A673 (cell line): ENCODE measurements around the gene FNDC3B. TPM values are rescaled to one million over a fixed set of nuclear protein-coding genes. Genes with fewer than 3 reads are reported as not detected.

Experiments
- BruUV-seq: library from RNA; stranded (reverse); fragments of 400-500 nt; replicated peaks from 2 replicates; lab custom pipeline; 2021; lab: Mats Ljungman, UMichigan
- CTCF ChIA-PET: fragments of 300-600 bp; sonication (Branson Sonifier 250); formaldehyde crosslinking; loops from one replicate; lab custom pipeline; 2022; ENCODE audit warnings: antibody characterized with exemption; lab: Charles Lee
- POLR2A ChIA-PET: fragments of 300-600 bp; sonication (Branson Sonifier 250); formaldehyde crosslinking; loops from one replicate; lab custom pipeline; 2022; ENCODE audit warnings: antibody characterized with exemption; ENCODE audit not compliant: low non-redundant PET; lab: Charles Lee
- DNase-seq: peaks from one replicate; pipeline ENCODE4 v3.0.0-alpha.2; 2015; ENCODE audit warnings: low spot score
- H3K27ac ChIP-seq: fragments of 200-600 bp; sonication (generic); 2 replicates; pipeline ENCODE4 v1.5.1; 2016; ENCODE audit warnings: mixed run types, low read depth, mild to moderate bottlenecking, mixed read lengths, antibody characterized with exemption, low read length; ENCODE audit not compliant: poor library complexity, severe bottlenecking
- H3K27me3 ChIP-seq: fragments of 200-600 bp; sonication (generic); replicated peaks from 2 replicates; pipeline ENCODE4 v1.6.1; 2017; ENCODE audit warnings: mixed run types, low read depth, mild to moderate bottlenecking, mixed read lengths, antibody characterized with exemption, low read length; ENCODE audit not compliant: insufficient read depth, poor library complexity
- H3K36me3 ChIP-seq: fragments of 200-600 bp; sonication (generic); 2 replicates; pipeline ENCODE4 v1.6.1; 2016; ENCODE audit warnings: mixed run types, mild to moderate bottlenecking, mixed read lengths, antibody characterized with exemption, low read length; ENCODE audit not compliant: insufficient read depth, poor library complexity, severe bottlenecking
- H3K4me1 ChIP-seq: fragments of 200-600 bp; sonication (generic); 2 replicates; pipeline ENCODE4 v1.6.1; 2017; ENCODE audit warnings: mixed run types, mild to moderate bottlenecking, mixed read lengths, antibody characterized with exemption, low read length; ENCODE audit not compliant: insufficient read depth, poor library complexity, severe bottlenecking
- H3K4me3 ChIP-seq: fragments of 200-600 bp; sonication (generic); 2 replicates; pipeline ENCODE4 v1.5.1; 2016; ENCODE audit warnings: low read depth, mixed run types, mild to moderate bottlenecking, mixed read lengths, low read length; ENCODE audit not compliant: poor library complexity, severe bottlenecking
- H3K9me3 ChIP-seq: fragments of 200-600 bp; sonication (generic); 2 replicates; pipeline ENCODE4 v1.6.1; 2016; ENCODE audit warnings: mixed run types, low read depth, mild to moderate bottlenecking, mixed read lengths, antibody characterized with exemption, low read length; ENCODE audit not compliant: poor library complexity, severe bottlenecking
- CTCF ChIP-seq: fragments of 300-800, 200-600 bp; sonication (generic); conservative IDR thresholded peaks from 2 replicates; pipeline ENCODE4 v1.5.1; 2017; ENCODE audit warnings: low read depth, mild to moderate bottlenecking, antibody characterized with exemption, low read length, moderate library complexity, mixed read lengths
- EZH2 ChIP-seq: fragments of 200-600 bp; sonication (generic); IDR thresholded peaks from 2 replicates; pipeline ENCODE4 v1.6.1; 2017; ENCODE audit warnings: borderline replicate concordance, low read depth, mild to moderate bottlenecking, mixed read lengths, antibody characterized with exemption, low read length; ENCODE audit not compliant: poor library complexity, severe bottlenecking
- intact Hi-C: fragments of 100-400 bp; cut with micrococcal nuclease; formaldehyde crosslinking; loops from one replicate; pipeline ENCODE4 v1.10.0; 2022; ENCODE audit not compliant: unreplicated experiment
- total RNA-seq: library from RNA; stranded (reverse); gene quantifications from 2 replicates; pipeline ENCODE4 v1.2.3, GENCODE V29; 2021

FNDC3B gene
- total RNA-seq, 1 experiment from 2014 or later = 50.8 TPM

- intact Hi-C loops = no loop called here
- Histone ChIP-seq H3K27ac (no peak overlapping the region), H3K4me1 (peaks cover 25% of the 10 kb centered on the region), H3K4me3 (no peak overlapping the region), H3K27me3 (no peaks in the 10 kb centered on the region), H3K9me3 (no peaks in the 10 kb centered on the region), H3K36me3 (no peaks in the 10 kb centered on the region)
- CTCF ChIA-PET = no interaction called here
- no TSS peak for BruUV-seq
- no peak for DNase-seq
- TF ChIP-seq EZH2 = no peak
- no peak for TF ChIP-seq CTCF
- POLR2A ChIA-PET = no interaction called here
Observed at GRCh38 chr3:172098698-172099494, 59.5 kb downstream of the FNDC3B start.

DNA sequence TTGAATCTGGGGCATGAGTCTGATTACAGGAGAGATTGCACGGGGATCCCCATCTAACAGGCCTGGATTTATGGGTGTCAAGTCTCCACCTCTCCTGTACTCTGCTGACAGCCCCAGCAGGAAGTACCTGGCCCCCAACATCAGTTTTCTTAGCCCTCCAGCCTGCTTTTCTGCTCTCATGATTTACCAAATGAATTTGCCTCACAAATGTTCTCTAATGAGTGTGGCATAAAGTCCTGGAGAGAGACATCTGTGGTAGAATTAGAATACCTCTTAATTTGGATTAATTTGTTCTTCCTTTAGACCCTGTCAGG is 60.1 kb downstream of the FNDC3B start:
- Histone ChIP-seq H3K27me3 (no peaks in the 10 kb centered on the region), H3K36me3 (no peaks in the 10 kb centered on the region), H3K4me3 (no peak overlapping the region), H3K27ac (no peak overlapping the region), H3K4me1 (peaks cover 31% of the 10 kb centered on the region), H3K9me3 (no peaks in the 10 kb centered on the region)
- POLR2A ChIA-PET = no interaction called here
- intact Hi-C loops = no loop called here
- no peak for DNase-seq
- no TSS peak for BruUV-seq
- no peak for TF ChIP-seq EZH2
- no peak for TF ChIP-seq CTCF
- CTCF ChIA-PET = no interaction called here

- TF ChIP-seq CTCF = no peak
- no peak for TF ChIP-seq EZH2
- CTCF ChIA-PET = no interaction called here
- Histone ChIP-seq H3K9me3 (no peaks in the 10 kb centered on the region), H3K36me3 (no peaks in the 10 kb centered on the region), H3K27ac (no peak overlapping the region), H3K4me3 (no peak overlapping the region), H3K27me3 (no peaks in the 10 kb centered on the region), H3K4me1 (peaks cover 40% of the 10 kb centered on the region)
- DNase-seq = no peak
- no TSS peak for BruUV-seq
- intact Hi-C loops = no loop called here
- POLR2A ChIA-PET = no interaction called here
Observed at GRCh38 chr3:172100482-172100881, 61.1 kb downstream of the FNDC3B start.
